Mononuclear cell (primary cell): ENCODE measurements around the gene HS3ST3B1. TPM values are rescaled to one million over a fixed set of nuclear protein-coding genes. Genes with fewer than 3 reads are reported as not detected.

Experiments
- H3K27me3 ChIP-seq: 2 replicates; pipeline ENCODE4 v1.6.0; 2011; ENCODE audit warnings: low read length, control low read depth; ENCODE audit not compliant: insufficient read depth
- H3K4me1 ChIP-seq: 2 replicates; pipeline ENCODE4 v1.5.1; 2011; ENCODE audit warnings: mild to moderate bottlenecking, low read length, control low read depth; ENCODE audit not compliant: insufficient read depth
- H3K4me3 ChIP-seq: 2 replicates; pipeline ENCODE4 v1.5.1; 2011; ENCODE audit warnings: mild to moderate bottlenecking, low read length, moderate library complexity
- H3K9me3 ChIP-seq: 2 replicates; pipeline ENCODE4 v1.5.1; 2011; ENCODE audit warnings: low read depth, mild to moderate bottlenecking, control low read depth, low read length
- total RNA-seq: library from RNA; depleted of rRNA; stranded (reverse); fragments of >200 nt; gene quantifications from one replicate; pipeline ENCODE4 v1.2.3, GENCODE V29; 2012

HS3ST3B1 gene
- total RNA-seq, 1 donor = 10.4 TPM

DNA sequence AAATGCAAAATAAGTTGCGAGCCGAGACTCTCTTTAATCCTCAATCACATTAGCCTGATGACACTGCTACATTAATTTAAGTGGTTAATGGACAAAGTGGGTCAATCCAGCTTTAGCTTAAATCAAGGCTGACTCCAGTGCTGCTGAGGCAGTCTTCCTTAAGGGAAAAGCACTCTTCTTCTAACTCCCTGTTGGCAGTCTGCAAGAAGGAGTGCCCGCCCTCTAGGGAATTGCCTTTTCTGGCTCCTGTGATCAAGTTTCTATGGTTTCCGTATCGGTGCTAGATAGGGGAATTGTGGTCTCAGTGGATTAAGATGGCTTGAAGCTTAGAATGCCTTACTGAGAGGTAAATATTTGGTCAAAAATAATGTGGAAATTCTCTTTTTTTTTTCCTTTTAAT lies 41.0 kb downstream of the HS3ST3B1 start:
- no peaks in the 10 kb centered on the region for H3K27me3 ChIP-seq

DNA sequence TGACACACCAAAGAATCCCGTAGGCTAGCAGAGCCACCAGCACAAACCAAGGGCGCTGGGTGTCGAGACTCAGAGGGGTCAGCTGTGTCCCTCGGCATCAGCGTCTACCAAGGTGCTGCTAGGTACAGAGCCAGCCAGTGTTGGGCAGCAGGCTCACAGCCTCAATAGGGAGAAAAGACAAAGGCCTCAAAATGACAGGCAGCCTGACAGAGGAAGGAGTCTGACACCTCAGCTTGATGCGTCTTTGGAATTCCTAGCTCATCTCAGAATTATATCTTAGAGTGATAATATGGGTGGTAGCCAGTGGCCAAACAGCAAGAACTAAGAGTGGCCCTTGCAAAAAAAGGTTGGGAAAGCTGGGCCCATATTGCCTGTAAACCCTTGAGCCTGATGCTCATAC lies 45.9 kb downstream of the HS3ST3B1 start:
- Histone ChIP-seq H3K9me3 (no peaks in the 10 kb centered on the region), H3K27me3 (no peaks in the 10 kb centered on the region), H3K4me3 (no peak overlapping the region), H3K4me1 (peaks cover 11% of the 10 kb centered on the region)

More for the DNA sequence above, 41.0 kb downstream of the HS3ST3B1 start:
- Histone ChIP-seq H3K4me1 (peaks cover 25% of the 10 kb centered on the region), H3K4me3 (no peak overlapping the region), H3K9me3 (no peaks in the 10 kb centered on the region)

DNA sequence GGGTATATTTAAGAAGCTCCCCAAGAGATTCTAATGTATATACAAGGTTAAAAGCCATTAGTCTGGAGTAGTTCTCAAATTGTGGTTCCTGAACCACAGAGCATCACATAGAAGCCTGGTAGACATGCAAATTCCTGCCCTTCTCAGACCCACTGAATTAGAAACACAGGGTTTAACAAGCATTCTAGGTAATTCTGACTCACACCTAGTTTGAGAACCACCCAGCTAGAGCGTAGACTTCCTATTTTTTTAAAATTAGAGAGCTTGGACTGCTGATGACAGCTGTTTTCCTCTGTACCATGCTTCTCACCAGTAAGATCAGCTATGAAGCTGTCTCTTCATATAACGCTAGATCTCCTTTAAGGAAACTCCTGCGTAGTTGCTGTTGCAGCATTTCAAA lies 50.6 kb downstream of the HS3ST3B1 start:
- Histone ChIP-seq H3K4me3 (no peak overlapping the region), H3K4me1 (peaks cover 26% of the 10 kb centered on the region), H3K27me3 (no peaks in the 10 kb centered on the region), H3K9me3 (no peaks in the 10 kb centered on the region)

DNA sequence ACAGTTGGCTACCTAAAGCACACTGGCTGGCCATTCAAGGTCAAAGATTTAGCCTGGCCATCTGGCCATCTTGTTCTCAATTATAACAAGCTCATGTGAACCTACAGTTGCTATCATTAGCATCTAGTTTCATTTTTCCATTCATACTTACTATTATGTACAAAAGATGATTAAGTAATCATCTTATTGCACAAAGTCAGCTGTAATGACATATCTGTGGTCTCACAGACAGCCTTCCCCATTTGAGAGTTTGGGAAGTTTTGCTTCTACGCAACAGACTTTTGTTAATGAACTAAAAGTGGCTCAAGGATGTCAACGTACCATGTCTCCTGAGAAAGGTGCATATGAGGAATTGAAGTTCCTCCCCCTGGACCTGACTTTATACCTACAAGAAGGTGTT lies 51.3 kb downstream of the HS3ST3B1 start:
- Histone ChIP-seq H3K9me3 (no peaks in the 10 kb centered on the region), H3K4me3 (no peak overlapping the region), H3K4me1 (peaks cover 26% of the 10 kb centered on the region), H3K27me3 (no peaks in the 10 kb centered on the region)

- peaks cover 3% of the 10 kb centered on the region for H3K27me3 ChIP-seq
- peaks cover 31% of the 10 kb centered on the region for H3K4me1 ChIP-seq
- no peaks in the 10 kb centered on the region for H3K9me3 ChIP-seq
- H3K4me3 ChIP-seq = no peak overlapping the region
These were observed 53.1 kb downstream of the HS3ST3B1 start for GRCh38 chr17:14353861-14354474.

GRCh38 chr17:14354807-14355206 lies 53.9 kb downstream of the HS3ST3B1 start:
- Histone ChIP-seq H3K9me3 (no peaks in the 10 kb centered on the region), H3K4me1 (peaks cover 39% of the 10 kb centered on the region), H3K4me3 (no peak overlapping the region)

GRCh38 chr17:14355556-14355955 lies 54.7 kb downstream of the HS3ST3B1 start:
- H3K27me3 ChIP-seq = peaks cover 3% of the 10 kb centered on the region
- H3K9me3 ChIP-seq = no peaks in the 10 kb centered on the region
- H3K4me3 ChIP-seq = no peak overlapping the region
- peaks cover 46% of the 10 kb centered on the region for H3K4me1 ChIP-seq

More at GRCh38 chr17:14354807-14355206, 53.9 kb downstream of the HS3ST3B1 start:
- H3K27me3 ChIP-seq = peaks cover 3% of the 10 kb centered on the region

- H3K9me3 ChIP-seq = no peaks in the 10 kb centered on the region
- H3K27me3 ChIP-seq = peaks cover 3% of the 10 kb centered on the region
- no peak overlapping the region for H3K4me3 ChIP-seq
- H3K4me1 ChIP-seq = peaks cover 26% of the 10 kb centered on the region
These were observed 58.5 kb downstream of the HS3ST3B1 start for GRCh38 chr17:14359163-14360020.

DNA sequence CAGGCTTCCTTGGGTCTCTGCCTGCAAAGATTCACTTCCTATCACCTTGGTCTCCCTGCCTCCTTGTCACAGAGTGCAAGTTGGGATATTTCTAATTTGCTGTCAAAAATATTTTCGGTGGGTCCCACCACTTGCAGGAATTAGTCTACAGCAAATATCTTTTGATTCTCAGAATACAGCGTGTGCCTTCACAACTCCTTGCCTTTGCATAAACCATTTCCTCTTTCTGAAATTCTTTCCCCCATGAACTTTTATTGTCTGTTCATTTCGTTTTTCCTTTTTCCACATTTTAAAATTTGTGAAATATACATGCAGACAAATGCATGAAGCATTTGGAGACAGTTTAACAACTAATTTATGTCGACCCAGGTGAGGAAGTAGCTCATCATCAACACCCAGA lies 60.0 kb downstream of the HS3ST3B1 start:
- Histone ChIP-seq H3K4me1 (peaks cover 26% of the 10 kb centered on the region), H3K27me3 (peaks cover 3% of the 10 kb centered on the region), H3K4me3 (no peak overlapping the region), H3K9me3 (no peaks in the 10 kb centered on the region)

- H3K27me3 ChIP-seq = peaks cover 3% of the 10 kb centered on the region
- no peaks in the 10 kb centered on the region for H3K9me3 ChIP-seq
- no peak overlapping the region for H3K4me3 ChIP-seq
- peaks cover 26% of the 10 kb centered on the region for H3K4me1 ChIP-seq
These were observed 60.6 kb downstream of the HS3ST3B1 start for GRCh38 chr17:14361470-14361869.

DNA sequence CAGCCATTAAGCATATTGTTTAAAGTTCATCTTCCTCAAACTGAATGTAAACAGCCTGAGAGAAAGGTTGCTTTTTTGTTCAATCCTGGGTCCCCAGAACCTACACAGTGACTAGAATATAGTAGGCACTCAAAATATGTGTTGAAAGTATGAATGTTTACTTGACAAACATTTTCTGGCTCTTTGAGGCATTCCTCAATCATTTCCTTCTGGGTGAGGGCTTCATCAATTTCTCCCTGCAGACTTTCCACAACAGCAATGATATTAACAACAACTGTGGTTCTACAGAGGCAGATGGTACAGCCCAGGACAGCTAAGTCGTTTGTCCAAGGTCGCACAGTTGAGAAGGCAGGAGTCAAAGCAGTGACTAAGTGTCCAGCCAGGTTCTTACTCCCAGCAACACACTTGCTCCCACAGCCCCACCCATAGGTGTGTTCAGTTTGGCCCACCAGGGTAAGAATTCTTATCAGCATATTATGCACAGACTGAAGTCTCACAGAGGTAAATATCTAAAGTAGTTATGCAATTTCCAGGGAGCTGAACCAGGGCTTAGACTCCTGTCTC lies 61.1 kb downstream of the HS3ST3B1 start:
- Histone ChIP-seq H3K4me3 (no peak overlapping the region), H3K9me3 (no peaks in the 10 kb centered on the region), H3K27me3 (peaks cover 3% of the 10 kb centered on the region), H3K4me1 (peaks cover 26% of the 10 kb centered on the region)

GRCh38 chr17:14366199-14366598 lies 65.3 kb downstream of the HS3ST3B1 start:
- no peaks in the 10 kb centered on the region for H3K9me3 ChIP-seq
- H3K4me3 ChIP-seq = no peak overlapping the region
- H3K4me1 ChIP-seq = no peaks in the 10 kb centered on the region
- H3K27me3 ChIP-seq = no peaks in the 10 kb centered on the region

DNA sequence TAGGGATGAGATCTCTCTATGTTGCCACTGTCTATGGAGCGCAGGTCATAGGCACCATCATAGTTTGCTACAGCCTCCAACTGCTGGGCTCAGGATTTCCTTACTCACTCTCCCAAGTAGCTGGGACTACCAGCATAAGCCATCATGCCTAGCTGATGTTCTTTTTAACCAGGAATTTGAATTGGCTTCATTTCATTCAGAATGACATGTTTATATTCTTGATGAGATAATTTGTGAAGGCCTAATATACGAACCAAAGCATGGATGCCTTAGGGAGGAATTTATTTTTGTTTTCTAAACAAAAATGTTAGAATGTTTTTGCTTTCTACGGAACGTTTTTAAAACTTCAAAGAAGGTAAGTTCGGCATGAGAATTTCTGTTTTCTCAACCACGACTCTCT lies 71.6 kb downstream of the HS3ST3B1 start:
- Histone ChIP-seq H3K9me3 (no peaks in the 10 kb centered on the region), H3K4me3 (no peak overlapping the region), H3K4me1 (no peaks in the 10 kb centered on the region), H3K27me3 (no peaks in the 10 kb centered on the region)

- H3K27me3 ChIP-seq = no peaks in the 10 kb centered on the region
- H3K9me3 ChIP-seq = no peaks in the 10 kb centered on the region
- H3K4me3 ChIP-seq = no peak overlapping the region
- H3K4me1 ChIP-seq = no peaks in the 10 kb centered on the region
These were observed 72.2 kb downstream of the HS3ST3B1 start for GRCh38 chr17:14372905-14373613.
